GM11168 (cell line): Measurements from ENCODE around the gene MTARC2.
"Not testable (repeated sequence)": the region's sequence is repeated elsewhere in the genome, so short reads cannot be mapped to it uniquely, and the experiment has no call there.

Experiments
- in situ Hi-C: fragments of 300-500 bp; cut with MboI; formaldehyde crosslinking; loops from one replicate; pipeline ENCODE4 v1.12.0; 2022; ENCODE audit warnings: low sequenced_read_pairs; ENCODE audit not compliant: unreplicated experiment

Gene MTARC2

DNA sequence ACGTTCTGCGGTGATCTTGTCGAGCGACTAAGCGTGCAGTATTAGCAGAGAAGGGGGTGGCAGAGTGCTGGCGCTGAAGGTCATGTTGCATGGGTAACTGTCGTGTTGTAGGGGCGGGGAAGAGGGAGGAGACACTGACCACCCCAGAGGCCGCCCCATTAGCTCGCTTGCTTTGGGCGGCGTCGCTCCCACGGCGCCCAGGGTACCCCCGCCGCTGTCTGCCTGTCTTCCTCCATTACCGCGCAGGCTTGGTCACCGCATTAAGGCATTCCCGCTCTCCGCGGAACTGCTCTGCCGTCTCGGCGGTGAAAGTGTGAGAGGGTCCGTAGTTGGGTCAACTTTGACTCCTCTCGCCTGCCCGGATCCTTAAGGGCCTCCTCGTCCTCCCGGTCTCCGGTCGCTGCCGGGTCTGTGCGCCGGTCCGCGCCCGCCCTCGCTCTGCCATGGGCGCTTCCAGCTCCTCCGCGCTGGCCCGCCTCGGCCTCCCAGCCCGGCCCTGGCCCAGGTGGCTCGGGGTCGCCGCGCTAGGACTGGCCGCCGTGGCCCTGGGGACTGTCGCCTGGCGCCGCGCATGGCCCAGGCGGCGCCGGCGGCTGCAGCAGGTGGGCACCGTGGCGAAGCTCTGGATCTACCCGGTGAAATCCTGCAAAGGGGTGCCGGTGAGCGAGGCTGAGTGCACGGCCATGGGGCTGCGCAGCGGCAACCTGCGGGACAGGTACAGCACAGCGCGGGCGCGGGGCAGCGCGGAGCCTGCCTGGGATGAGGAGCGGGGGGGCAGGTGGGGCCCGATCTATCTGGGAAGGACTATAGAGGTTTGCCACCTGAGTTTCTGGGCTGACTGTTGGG, at the start of gene MTARC2:
TSS of gene MTARC2 (plus strand) at position 234 of the 846 bp plus-strand sequence. CDS start at position 444, 210 bp downstream.
- in situ Hi-C loops: no loop called here

GRCh38 chr1:220698607-220699016, 49.5 kb upstream of the MTARC2 start:
- in situ Hi-C loops: no loop called here

- in situ Hi-C loops: no loop called here
These were observed 49.1 kb upstream of the MTARC2 start for GRCh38 chr1:220699044-220699443.

DNA sequence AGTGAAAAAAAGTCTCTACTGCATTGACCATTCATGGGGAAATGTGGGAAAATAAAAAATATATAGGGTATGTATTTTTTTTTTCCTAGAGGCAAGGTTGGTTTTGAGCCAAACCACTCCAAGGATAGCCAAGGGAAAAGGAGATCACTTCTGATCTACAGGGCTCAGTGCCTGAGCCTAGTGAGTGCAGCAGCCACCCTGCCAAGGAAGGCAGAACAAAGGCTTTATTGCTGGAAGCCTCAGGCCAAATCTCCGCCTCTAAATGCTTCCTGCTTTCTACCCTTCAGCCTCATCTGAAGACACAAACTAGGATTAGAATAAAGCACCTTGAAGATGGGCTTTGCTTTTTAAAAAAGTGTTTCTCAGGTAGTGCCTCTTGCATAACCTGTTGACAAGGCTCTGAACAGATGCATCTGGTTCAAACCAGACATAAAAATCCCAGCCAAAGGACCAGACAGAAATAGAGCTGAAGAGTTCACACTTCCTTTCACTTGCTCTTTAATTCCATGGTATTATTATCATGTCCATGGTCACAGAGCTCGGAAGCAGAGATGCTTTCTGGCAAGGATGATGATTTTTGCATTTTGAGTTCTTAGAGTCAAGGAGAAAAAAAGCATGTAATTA, 47.5 kb upstream of the MTARC2 start:
- in situ Hi-C loops: no loop called here

GRCh38 chr1:220701974-220702373, 46.1 kb upstream of the MTARC2 start:
- in situ Hi-C loops: no loop called here

GRCh38 chr1:220702733-220703270, 45.3 kb upstream of the MTARC2 start:
- in situ Hi-C loops: no loop called here

GRCh38 chr1:220703305-220703704, 44.8 kb upstream of the MTARC2 start:
- in situ Hi-C loops: no loop called here

DNA sequence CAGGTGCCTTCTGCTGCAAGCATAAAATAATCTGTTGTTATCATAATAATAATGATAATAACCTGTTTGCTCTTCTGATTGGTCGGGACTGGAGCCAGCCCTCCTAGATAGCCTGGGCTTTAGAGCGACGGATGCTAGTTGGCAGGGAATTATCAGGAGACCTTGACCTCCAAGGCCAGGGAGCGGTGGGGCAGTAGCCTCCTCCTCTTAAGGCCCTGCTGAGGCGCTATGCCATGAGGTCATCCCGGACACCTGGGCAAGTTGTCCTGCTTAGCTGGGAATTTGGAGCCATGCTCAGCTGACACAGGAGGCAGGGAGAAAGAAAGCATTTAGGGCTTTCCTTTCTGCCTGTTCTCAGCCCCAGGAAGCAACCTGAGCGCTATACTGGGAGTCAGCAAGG, 42.3 kb upstream of the MTARC2 start:
- in situ Hi-C loops: no loop called here

DNA sequence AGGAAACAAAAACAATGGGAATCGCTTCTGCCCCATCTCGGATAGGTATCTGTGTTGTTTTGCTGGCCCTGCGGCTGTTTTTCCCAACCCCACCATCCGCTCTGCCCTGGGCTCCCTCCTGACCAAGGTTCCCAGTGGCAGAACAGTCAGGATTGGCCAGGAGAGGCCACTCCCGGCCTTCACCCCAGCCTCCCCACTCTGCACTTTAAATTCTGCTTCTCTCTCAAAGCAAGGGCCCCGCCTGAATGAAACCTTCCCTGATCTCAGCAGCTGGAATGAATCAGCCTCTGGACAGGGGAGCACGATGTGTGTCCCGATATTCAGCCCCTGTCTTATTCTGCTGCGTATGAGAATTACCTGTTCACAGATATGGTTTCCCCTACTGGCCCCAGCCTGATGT, 41.6 kb upstream of the MTARC2 start:
- in situ Hi-C loops: no loop called here

GRCh38 chr1:220707160-220707559, 41.0 kb upstream of the MTARC2 start:
- in situ Hi-C loops: no loop called here

DNA sequence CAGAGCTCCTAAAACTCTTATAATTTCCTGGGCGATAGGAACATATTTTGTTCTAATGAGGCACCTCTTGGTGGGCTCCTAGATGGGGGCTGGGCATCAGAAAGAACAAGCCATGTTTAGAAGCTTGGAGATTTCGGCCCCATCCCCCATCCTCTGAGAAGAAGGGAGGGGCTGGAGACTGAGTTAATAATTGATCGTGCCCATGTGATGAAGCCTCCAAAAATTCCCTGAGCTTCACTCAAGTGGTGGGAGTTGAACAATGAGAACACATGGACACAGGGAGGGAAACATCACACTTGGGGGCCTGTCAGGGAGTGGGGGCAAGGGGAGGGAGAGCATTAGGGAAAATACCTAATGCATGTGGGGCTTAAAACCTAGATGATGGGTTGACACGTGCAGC, 39.9 kb upstream of the MTARC2 start:
- in situ Hi-C loops: no loop called here

GRCh38 chr1:220708936-220709801, 39.0 kb upstream of the MTARC2 start:
- in situ Hi-C loops: no loop called here

- in situ Hi-C loops: no loop called here
These were observed 37.8 kb upstream of the MTARC2 start for GRCh38 chr1:220710333-220710732.

GRCh38 chr1:220711056-220711809, 36.9 kb upstream of the MTARC2 start:
- in situ Hi-C loops: no loop called here

DNA sequence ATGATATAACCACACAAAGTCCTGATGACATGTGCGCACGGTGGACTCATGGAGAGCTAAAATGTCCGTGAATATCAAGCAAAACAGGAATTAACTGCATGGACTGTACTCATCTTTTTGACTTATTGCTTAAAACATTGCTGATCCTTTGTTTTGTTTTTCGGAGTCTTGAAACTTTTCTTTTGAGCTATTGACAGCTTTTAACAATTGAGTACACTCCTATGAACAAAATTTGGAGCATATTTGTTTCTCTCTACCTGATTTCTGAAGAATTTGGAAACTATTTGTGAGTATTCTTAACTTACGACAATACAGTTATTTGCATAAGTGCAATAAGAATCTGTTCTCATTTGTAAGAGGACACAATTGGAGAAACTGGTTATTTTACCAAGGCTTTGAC, 32.1 kb upstream of the MTARC2 start:
- in situ Hi-C loops: not testable (repeated sequence)

DNA sequence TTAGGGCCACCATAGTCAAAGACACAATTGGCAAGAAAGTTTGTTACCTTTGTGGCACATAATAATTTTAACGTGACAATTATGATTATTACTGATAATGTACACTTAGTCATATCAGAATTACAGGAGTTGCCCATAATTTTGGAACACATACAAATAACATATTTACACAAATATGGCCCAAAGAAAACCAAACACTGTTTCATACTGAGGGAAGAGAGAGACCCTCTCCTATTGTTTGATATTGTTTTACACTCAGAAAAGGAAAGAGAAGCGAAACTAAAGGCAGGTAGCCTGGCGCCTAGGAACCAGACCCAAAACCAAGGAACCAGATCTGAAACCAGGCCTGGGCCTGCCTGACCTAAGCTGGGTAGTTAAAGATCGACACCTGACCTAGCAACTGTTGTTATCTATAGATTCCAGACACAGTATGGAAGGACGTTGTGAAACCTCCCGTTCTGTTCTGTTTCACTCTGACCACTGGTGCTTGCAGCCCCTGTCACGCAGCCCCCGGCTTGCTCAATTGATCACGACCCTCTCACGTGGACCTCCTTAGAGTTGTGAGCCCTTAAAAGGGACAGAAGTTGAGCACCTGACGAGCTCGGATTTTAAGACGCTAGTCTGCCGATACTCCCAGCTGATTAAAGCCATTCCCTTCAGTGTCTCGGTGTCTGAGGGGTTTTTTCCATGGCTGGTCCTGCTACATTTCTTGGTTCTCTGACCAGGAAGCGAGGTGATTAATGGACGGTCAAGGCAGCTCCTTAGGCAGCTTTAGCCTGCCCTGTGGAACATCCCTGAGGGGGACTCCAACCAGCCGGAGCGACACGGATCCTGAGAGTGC, 30.1 kb upstream of the MTARC2 start:
- in situ Hi-C loops: no loop called here

DNA sequence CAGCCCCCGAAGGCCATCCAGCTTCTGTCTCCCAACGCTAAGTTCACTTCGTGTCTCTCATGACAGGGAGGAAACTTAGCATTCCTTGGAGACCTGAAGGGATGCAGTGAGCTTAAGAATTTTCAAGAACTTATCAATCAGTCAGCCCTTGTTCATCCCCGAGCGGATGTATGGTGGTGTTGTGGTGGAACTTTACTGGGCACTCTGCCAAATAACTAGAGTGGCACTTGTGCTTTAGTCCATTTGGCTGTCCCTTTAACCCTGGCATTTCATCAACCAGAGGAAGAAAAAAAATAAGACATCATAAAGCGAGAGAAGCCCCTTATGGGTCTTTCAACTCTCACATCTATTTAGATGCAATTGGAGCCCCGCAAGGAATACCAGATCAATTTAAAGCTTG, 26.9 kb upstream of the MTARC2 start:
- in situ Hi-C loops: not testable (repeated sequence)

DNA sequence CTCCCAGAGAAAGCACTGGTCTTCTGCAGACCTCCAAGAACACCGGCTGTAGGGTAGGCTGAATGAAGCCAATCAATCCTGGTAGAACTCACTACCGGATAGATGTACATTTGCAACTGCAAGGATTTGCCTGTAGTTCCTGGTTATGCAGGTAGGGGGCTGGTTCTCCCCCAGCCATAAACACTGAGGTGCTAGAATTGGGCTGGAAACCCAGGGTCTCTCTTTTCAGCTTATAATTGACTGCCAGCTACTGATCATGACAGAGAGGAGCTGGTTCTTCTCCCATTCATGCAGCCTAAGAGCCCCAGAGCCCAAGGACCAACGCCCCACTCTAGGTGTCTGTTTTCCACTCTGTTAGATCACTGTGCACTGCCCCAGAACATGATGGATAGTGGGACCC, 21.5 kb upstream of the MTARC2 start:
- in situ Hi-C loops: no loop called here

DNA sequence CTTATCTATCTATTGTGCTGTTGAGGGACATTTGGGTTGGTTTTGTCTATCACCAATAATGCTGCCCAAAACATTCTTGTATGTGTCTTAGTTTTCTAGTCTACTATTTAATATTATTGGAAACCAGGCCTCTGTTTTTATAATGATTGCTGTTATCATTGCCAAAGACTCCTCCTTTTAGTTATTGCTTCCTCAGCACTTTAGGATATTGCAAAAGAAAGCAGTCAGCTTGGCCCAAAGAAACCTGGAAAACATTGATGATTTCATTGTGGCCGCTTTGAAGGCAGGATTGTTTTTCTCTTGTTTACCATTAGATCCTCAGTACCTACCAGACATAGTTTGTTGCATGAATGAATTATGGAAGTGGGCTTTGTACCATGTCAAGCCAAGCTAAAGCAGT, 20.6 kb upstream of the MTARC2 start:
- in situ Hi-C loops: no loop called here
